ENCODE measurements around the gene DNAH17.
"Not testable (repeated sequence)": the region's sequence is repeated elsewhere in the genome, so short reads cannot be mapped to it uniquely, and the experiment has no call there.

Gene DNAH17

DNA sequence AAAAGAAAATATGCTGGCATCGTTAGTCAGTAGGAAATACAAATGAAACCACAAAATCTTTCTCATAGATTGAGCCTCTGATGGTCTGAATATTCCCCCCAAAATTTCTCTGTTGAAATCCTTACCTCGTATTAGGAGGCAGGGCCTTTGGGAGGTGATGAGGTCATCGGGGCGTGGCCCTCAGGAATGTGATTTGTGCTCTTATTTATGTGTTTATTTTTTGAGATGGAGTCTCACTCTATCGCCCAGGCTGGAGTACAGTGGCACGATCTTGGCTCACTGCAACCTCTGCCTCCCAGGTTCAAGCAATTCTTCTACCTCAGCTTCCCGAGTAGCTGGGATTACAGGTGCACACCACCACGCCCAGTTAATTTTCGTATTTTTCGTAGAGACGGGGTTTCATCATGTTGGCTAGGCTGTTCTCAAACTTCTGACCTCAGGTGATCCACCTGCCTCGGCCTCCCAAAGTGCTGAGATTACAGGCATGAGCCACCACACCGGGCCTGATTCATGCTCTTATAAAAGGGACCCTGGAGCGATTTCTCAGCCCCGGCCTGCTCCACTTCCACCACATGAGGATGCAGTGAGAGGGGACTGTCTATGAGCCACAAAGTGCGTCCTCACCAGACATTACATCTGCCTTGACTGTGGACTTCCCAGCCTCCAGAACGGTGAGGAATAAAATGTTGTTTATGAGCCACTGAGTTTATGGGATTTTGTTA, 53.1 kb downstream of the DNAH17 start:
- no peak for DNase-seq

GRCh38 chr17:78522031-78522809, 55.0 kb downstream of the DNAH17 start:
- no peak for DNase-seq

GRCh38 chr17:78517421-78517820, 59.8 kb downstream of the DNAH17 start:
- DNase-seq, result no peak

GRCh38 chr17:78515480-78515879, 61.7 kb downstream of the DNAH17 start:
- no peak for DNase-seq

DNA sequence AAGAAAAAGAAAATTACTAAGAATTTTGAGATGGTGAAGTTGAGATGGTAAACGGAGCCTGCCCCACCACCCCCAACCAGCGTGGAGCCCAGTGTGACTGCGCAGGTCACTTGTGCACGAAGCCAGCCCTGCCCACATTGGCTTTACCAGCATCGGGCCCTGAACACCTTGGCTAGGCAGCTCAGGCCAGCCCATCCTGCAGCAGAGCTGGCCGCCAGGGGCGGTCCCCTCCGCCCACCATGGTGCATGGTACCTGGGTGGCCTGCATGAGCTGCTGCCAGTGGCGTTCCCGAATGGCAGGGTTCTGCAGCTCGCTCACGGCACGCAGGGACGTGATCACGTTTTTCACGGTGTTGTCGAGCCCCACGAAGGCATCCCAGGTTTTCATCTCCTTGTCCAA, 62.7 kb downstream of the DNAH17 start:
- DNase-seq, result no peak

DNA sequence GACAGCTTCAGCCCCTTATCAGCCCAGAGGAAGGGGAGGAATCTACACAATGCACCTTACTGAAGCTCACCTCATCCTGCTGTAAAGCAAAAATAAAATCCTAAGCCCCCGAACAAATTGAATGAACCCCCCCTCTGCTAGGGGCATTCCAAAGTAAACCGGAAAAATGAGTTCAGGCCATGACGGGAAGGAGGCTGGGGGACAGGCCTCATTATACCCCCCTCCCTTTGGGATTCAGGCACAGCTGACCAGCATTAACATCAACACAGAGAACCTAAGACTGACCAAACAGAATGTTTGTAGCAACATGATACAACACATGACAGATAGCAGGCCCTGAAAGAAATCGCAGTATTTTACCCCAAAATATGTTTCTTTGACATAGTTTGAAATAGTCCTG, 64.2 kb downstream of the DNAH17 start:
- no peak for DNase-seq

GRCh38 chr17:78510141-78511075, 66.8 kb downstream of the DNAH17 start:
- peak; percentile 29 to 53 (median 50) for DNase-seq

- DNase-seq, result no peak
Measured at GRCh38 chr17:78507526-78507925, 69.7 kb downstream of the DNAH17 start.

DNA sequence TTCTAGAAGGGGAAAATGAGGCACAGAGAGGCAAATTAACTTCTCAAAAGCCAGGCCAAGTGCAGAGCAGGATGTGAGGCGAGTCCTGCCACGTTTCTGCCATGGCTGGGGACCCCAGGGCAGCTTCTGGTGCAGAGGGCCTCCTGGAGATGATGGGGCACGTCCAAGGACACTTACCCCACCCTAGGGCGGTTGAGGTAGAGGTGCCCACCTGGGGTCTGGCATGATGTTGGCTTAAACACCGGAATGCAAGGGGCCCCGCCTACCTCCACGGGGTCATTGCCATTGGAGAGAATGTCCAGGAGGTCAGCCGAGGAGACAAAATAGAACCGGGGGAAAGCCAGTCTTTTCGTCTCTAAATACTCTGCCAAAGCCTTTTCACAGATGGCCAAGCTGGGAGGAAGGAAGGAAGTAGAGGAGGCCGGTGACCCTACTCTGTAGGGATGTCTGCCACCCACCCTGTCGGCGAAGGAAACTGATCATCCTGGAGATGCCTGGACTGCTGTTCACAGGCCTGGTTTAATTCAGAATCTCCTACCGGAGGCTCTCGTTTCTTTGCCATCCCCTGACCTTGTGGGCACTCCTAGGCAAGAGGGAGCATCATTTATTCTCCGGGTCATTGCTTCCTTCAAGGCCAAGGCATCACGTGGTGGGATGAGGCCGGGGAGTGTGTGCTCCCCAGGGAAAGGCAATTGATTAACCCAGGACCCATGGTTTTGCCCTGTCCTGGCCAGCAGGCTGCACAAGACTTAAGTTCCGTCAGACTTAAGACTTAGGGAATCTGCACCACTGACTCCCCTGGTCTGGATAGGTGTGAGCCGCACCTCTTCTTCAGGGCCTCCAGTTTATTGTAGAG, 70.5 kb downstream of the DNAH17 start:
- DNase-seq, result no peak

- DNase-seq, result no peak
Measured at GRCh38 chr17:78504156-78504925, 72.9 kb downstream of the DNAH17 start.

DNA sequence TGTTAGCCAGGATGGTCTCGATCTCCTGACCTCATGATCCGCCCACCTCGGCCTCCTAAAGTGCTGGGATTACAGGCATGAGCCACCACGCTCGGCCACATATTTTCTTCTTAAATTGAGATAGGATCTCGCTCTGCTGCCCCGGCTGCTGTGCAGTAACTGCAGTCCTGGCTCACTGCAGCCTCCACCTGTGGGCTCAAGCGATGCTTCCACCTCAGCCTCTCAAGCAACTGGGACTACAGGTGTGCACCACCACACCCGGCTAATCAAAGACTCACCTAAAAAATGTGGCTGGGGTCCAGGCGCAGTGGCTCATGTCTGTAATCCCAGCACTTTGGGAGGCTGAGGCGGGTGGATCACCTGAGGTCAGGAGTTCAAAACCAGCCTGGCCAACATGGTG, 73.8 kb downstream of the DNAH17 start:
- DNase-seq, result not testable (repeated sequence)

DNA sequence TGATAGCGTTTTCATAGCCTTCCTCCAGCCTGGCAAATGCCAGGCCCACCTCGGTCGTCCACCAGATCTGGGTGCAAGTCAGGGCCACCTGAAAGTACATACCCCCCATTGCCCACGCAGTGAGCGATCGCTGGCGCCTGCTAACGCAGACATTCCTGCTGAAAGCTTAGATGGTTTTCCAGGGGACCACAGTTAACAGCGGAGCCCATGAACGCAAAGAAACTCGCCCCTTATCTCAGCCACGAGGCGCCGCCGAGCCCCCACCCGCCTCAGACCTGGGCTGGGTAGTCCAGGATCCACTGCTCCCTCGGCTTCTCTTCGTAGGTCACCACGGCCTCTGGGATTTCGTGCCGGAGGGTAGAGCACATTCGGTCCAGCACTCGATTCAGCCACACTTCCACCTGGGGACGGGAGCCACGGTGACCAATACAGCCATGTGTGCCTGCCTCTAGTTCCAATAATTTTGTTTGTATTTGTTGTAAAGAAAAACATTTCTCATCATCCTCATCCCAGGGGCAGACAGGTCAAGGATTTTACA, 74.5 kb downstream of the DNAH17 start:
- no peak for DNase-seq

- DNase-seq, result peak; percentile 52 to 60 (median 57)
Measured at GRCh38 chr17:78501241-78502036, 75.8 kb downstream of the DNAH17 start.

GRCh38 chr17:78500806-78501205, 76.4 kb downstream of the DNAH17 start:
- no peak for DNase-seq

- DNase-seq, result no peak
Measured at GRCh38 chr17:78499715-78500540, 77.3 kb downstream of the DNAH17 start.

DNA sequence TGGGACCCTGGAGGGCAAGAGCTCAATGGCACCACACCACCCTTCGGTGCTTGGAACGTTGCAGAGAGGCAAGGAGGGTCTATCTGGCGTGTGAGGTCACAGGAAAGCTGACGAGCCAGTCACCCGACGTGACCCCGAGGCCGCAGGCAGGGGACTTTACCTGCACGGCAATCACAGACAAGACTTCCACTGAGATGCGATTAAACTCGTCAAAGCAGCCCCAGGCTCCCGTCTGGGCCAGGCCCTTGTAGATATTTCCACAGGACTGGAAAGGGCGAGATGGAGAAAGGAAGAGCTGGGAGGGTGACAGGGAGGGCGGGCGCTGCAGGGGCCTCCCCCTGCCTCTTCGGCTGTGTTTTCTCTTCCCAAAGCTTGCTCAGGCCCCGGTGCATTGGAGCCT, 78.3 kb downstream of the DNAH17 start:
- DNase-seq, result no peak

DNA sequence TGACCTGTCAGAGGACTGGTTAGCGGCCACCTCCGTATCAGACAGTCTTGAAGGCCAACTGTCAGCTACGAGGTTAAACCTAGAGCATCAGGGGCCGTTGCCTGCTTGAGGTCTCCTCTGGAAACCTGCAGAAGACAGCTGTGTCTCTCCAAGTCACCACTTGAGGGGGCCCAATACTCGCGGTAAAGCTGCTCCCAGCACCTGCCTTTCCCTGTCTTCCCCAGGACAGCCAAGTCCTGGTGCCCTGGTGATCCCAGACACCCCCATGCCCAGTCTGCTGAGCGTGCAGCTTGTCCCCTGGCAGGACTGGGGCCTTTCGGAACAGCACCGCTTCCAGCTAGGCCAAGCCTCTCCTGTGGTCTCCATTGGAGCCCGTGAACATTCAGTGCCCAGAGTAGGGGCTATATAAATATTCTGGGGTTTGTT, 80.1 kb downstream of the DNAH17 start:
- peak; percentile 75 to 83 (median 83) for DNase-seq

GRCh38 chr17:78496311-78496710, 80.9 kb downstream of the DNAH17 start:
- DNase-seq, result peak; percentile 32 to 66 (median 33)

DNA sequence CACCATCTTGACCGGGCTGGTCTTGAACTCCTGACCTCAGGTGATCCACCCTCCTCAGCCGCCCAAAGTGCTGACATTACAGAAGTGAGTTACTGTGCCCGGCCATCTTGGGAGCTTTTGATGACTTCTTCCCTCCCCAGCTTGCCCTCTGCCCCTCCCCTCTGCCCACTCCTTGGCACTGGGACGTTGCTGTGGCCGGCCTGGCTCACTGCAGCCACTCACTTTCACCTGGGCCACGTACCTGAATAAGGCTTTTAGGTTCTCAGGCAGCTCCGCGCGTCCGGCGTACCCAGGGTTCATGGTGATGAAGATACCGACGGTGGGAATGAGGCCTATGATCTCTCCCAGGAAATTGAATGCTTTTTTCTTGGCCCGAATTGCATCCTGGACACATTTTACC, 81.6 kb downstream of the DNAH17 start:
- DNase-seq, result no peak
